Vagina (tissue), 2 donors: ENCODE measurements around the gene FECH. TPM values are rescaled to one million over a fixed set of nuclear protein-coding genes. Genes with fewer than 3 reads are reported as not detected.
"Not testable (repeated sequence)": the region's sequence is repeated elsewhere in the genome, so short reads cannot be mapped to it uniquely, and the experiment has no call there.

Experiments
- DNase-seq, 2 donors: peaks; one replicate each; pipeline ENCODE4 v3.0.0-alpha.2; 2017; ENCODE audit errors: extremely low spot score in 2 of 2
- H3K27ac ChIP-seq: fragments of 200-600 bp; sonication (generic); one replicate; pipeline ENCODE4 v1.5.1; 2019
- H3K27me3 ChIP-seq: fragments of 200-600 bp; sonication (generic); one replicate; pipeline ENCODE4 v1.5.1; 2019
- H3K36me3 ChIP-seq, 2 donors: fragments of 200-600 bp; sonication (generic); one replicate each; pipeline ENCODE4 v1.5.1; 2017 to 2019
- H3K4me1 ChIP-seq: fragments of 200-600 bp; sonication (generic); one replicate; pipeline ENCODE4 v1.5.1; 2019
- H3K4me3 ChIP-seq, 2 donors: fragments of 200-600 bp; sonication (generic); 1 replicate in 1 of 2; 2 replicates in 1 of 2; pipeline ENCODE4 v1.5.1; 2016 to 2019
- H3K9me3 ChIP-seq: fragments of 200-600 bp; sonication (generic); one replicate; pipeline ENCODE4 v1.5.1; 2019
- CTCF ChIP-seq, 3 experiments: fragments of 450-650 bp in 2 of 3; fragments of 200-600 bp in 1 of 3; sonication (generic) in 1 of 3; IDR thresholded peaks; one replicate each; pipeline ENCODE4 v1.5.1; 2017 to 2019; ENCODE audit warnings: antibody characterized with exemption in 3 of 3, mild to moderate bottlenecking in 2 of 3, moderate library complexity in 2 of 3
- POLR2A ChIP-seq, 2 donors: fragments of 450-650 bp; IDR thresholded peaks; one replicate each; pipeline ENCODE4 v1.6.1; 2017; ENCODE audit warnings: antibody characterized with exemption in 2 of 2, mild to moderate bottlenecking in 2 of 2, moderate library complexity in 2 of 2
- POLR2AphosphoS5 ChIP-seq, 2 donors: sonication (generic); formaldehyde crosslinking; IDR thresholded peaks; one replicate each; pipeline ENCODE4 v1.9.0; 2017; ENCODE audit warnings: antibody characterized with exemption in 2 of 2, mild to moderate bottlenecking in 2 of 2, low read depth in 1 of 2; ENCODE audit not compliant: insufficient read depth in 1 of 2
- intact Hi-C: fragments of 100-400 bp; cut with DNase I; formaldehyde crosslinking; loops from one replicate; pipeline ENCODE4 v1.15.1; 2023
- total RNA-seq: library from RNA; depleted of rRNA; stranded (reverse); fragments of >200 nt; gene quantifications from one replicate; pipeline ENCODE4 v1.2.3, GENCODE V29; 2016

The FECH gene
- total RNA-seq, 1 donor from 2014 or later: 44.7 TPM

GRCh38 chr18:57619876-57620275, 33.4 kb upstream of the FECH start:
- Histone ChIP-seq H3K9me3 (no peaks in the 10 kb centered on the region), H3K4me1 (peaks cover 27% of the 10 kb centered on the region), H3K36me3 (peaks cover 3 to 19% of the 10 kb centered on the region in 2 donors), H3K27ac (no peak overlapping the region), H3K4me3 (no peak overlapping the region), H3K27me3 (no peaks in the 10 kb centered on the region)
- TF ChIP-seq CTCF (IDR thresholded peaks at IDR 0.05): no peak
- TF ChIP-seq POLR2AphosphoS5 (IDR thresholded peaks at IDR 0.05; ENCODE audit: insufficient read depth in 1 of 2, low read depth in 1 of 2): no peak
- intact Hi-C loops: loop anchor here (10.0 kb wide), 1 partner anchor 185 kb away; the partner anchor contains the start of gene ATP8B1
- DNase-seq: no peak

GRCh38 chr18:57618910-57619309, 32.4 kb upstream of the FECH start:
- intact Hi-C loops: no loop called here
- no peak for DNase-seq
- H3K9me3 ChIP-seq: no peaks in the 10 kb centered on the region

GRCh38 chr18:57603871-57604270, 17.4 kb upstream of the FECH start:
- peaks cover 3 to 86% of the 10 kb centered on the region in 2 donors for H3K36me3 ChIP-seq
- intact Hi-C loops: no loop called here
- H3K27me3 ChIP-seq: no peaks in the 10 kb centered on the region
- DNase-seq: no peak
- no peaks in the 10 kb centered on the region for H3K4me1 ChIP-seq
- no peak overlapping the region for H3K27ac ChIP-seq
- TF ChIP-seq CTCF (IDR thresholded peaks at IDR 0.05) (no peak), POLR2AphosphoS5 (IDR thresholded peaks at IDR 0.05; ENCODE audit: insufficient read depth in 1 of 2, low read depth in 1 of 2) (no peak), POLR2A (IDR thresholded peaks at IDR 0.05) (no peak)
- no peak overlapping the region for H3K4me3 ChIP-seq
- H3K9me3 ChIP-seq: no peaks in the 10 kb centered on the region

More at GRCh38 chr18:57618910-57619309, 32.4 kb upstream of the FECH start:
- Histone ChIP-seq H3K36me3 (peaks cover 5 to 28% of the 10 kb centered on the region in 2 donors), H3K4me3 (no peak overlapping the region), H3K27ac (no peak overlapping the region), H3K4me1 (peaks cover 27% of the 10 kb centered on the region), H3K27me3 (no peaks in the 10 kb centered on the region)
- TF ChIP-seq CTCF (IDR thresholded peaks at IDR 0.05) (no peak), POLR2A (IDR thresholded peaks at IDR 0.05) (no peak), POLR2AphosphoS5 (IDR thresholded peaks at IDR 0.05; ENCODE audit: insufficient read depth in 1 of 2, low read depth in 1 of 2) (no peak)

- no peak overlapping the region for H3K4me3 ChIP-seq
- no peaks in the 10 kb centered on the region for H3K9me3 ChIP-seq
- intact Hi-C loops: no loop called here
- no peaks in the 10 kb centered on the region for H3K4me1 ChIP-seq
- peaks cover 0 to 6% of the 10 kb centered on the region in 2 donors for H3K36me3 ChIP-seq
- no peak for DNase-seq
- H3K27me3 ChIP-seq: no peaks in the 10 kb centered on the region
- TF ChIP-seq CTCF (IDR thresholded peaks at IDR 0.05): no peak
- TF ChIP-seq POLR2A (IDR thresholded peaks at IDR 0.05): no peak
- no peak for TF ChIP-seq POLR2AphosphoS5 (IDR thresholded peaks at IDR 0.05; ENCODE audit: insufficient read depth in 1 of 2, low read depth in 1 of 2)
- no peak overlapping the region for H3K27ac ChIP-seq
Measured at GRCh38 chr18:57595347-57595746, 8.8 kb upstream of the FECH start.

- H3K4me3 ChIP-seq, H3K27me3 ChIP-seq, intact Hi-C loops, DNase-seq, H3K9me3 ChIP-seq, H3K36me3 ChIP-seq, H3K27ac ChIP-seq, H3K4me1 ChIP-seq: not testable (repeated sequence)
Measured at GRCh38 chr18:57592716-57593115, 6.2 kb upstream of the FECH start.

GRCh38 chr18:57589161-57589560, 2.7 kb upstream of the FECH start:
- Histone ChIP-seq H3K27me3 (no peaks in the 10 kb centered on the region), H3K9me3 (no peaks in the 10 kb centered on the region), H3K27ac (no peak overlapping the region), H3K4me1 (peaks cover 17% of the 10 kb centered on the region), H3K36me3 (no peaks in the 10 kb centered on the region), H3K4me3 (no peak overlapping the region)
- no peak for DNase-seq
- intact Hi-C loops: no loop called here
- TF ChIP-seq POLR2AphosphoS5 (IDR thresholded peaks at IDR 0.05; ENCODE audit: insufficient read depth in 1 of 2, low read depth in 1 of 2) (no peak), POLR2A (IDR thresholded peaks at IDR 0.05) (no peak), CTCF (IDR thresholded peaks at IDR 0.05) (no peak)
